ENCODE results near the gene CST3.
"Not testable (repeated sequence)": the region's sequence is repeated elsewhere in the genome, so short reads cannot be mapped to it uniquely, and the experiment has no call there.

The CST3 gene

DNA sequence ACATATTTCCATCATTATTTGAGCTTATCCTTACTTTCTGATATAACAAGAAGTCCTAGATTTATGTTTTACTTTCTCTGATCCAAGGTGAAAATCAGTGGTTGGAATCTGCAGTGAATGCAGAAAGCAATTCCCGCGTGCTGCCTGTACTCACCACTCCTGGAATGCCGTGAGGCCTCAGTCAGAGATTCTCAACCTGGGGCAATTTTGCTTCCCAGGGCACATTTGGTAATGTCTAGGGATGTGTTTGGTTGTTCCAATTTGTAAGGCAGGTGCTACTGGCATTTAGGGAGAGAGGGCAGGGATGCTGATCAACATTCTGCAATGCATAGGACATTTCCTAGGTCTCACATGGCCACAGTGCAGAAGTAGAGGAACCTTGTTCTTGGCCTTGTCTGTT lies 27.2 kb upstream of the CST3 start:
- TF ChIP-seq, protein P1, sequence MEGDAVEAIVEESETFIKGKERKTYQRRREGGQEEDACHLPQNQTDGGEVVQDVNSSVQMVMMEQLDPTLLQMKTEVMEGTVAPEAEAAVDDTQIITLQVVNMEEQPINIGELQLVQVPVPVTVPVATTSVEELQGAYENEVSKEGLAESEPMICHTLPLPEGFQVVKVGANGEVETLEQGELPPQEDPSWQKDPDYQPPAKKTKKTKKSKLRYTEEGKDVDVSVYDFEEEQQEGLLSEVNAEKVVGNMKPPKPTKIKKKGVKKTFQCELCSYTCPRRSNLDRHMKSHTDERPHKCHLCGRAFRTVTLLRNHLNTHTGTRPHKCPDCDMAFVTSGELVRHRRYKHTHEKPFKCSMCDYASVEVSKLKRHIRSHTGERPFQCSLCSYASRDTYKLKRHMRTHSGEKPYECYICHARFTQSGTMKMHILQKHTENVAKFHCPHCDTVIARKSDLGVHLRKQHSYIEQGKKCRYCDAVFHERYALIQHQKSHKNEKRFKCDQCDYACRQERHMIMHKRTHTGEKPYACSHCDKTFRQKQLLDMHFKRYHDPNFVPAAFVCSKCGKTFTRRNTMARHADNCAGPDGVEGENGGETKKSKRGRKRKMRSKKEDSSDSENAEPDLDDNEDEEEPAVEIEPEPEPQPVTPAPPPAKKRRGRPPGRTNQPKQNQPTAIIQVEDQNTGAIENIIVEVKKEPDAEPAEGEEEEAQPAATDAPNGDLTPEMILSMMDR (IDR thresholded peaks at IDR 0.05; ENCODE audit: borderline replicate concordance, control extremely low read depth, extremely low read depth, insufficient read depth, missing control alignments), result no peak
- in situ Hi-C loops (cut with MboI; ENCODE audit: low sequenced_read_pairs, unreplicated experiment), result no loop called here
- DNase-seq (ENCODE audit: low spot score), result no peak

DNA sequence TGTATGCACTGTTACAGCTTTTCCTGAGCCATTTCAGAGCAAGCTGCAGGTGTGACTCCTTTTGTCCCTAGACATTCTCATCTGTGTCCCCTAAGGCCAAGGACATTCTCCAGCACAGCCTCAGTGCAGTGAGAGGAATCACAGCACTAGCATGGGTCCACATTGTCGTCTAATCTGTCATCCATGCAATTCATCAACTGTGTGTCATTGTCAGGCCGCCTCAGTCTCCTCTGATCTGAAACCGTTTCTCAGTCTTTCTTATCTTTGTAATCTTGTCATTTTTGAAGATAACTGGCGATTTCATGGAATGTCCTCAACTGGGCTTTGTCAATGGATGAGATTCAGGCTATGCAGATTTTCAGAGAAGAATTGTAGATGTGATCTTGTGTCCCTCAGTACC lies 26.3 kb upstream of the CST3 start:
- DNase-seq (ENCODE audit: low spot score); in situ Hi-C loops (cut with MboI; ENCODE audit: low sequenced_read_pairs, unreplicated experiment): not testable (repeated sequence)

DNA sequence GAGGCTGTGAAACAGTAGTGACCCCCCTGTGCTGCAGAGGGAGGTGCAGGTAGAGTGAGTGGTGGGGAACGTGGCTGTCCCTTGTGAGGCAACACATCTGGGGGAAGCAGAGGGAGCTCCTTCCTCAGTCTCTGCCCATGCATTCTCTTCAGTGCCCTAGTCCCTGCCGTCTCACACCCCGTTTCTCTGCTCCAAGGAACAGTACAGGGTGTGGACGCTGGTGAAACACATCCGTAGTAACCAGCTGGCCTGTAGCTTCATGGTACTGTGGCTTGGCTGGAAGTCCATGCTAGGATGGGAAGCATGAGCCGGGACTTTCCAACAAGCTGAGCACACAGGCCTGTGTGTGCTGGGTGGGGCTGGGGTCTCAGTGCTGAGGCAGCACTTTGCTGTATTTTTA lies 25.4 kb upstream of the CST3 start:
- TF ChIP-seq, protein P1 (IDR thresholded peaks at IDR 0.05; ENCODE audit: borderline replicate concordance, control extremely low read depth, extremely low read depth, insufficient read depth, missing control alignments), result no peak
- in situ Hi-C loops (cut with MboI; ENCODE audit: low sequenced_read_pairs, unreplicated experiment), result no loop called here
- no peak for DNase-seq (ENCODE audit: low spot score)

DNA sequence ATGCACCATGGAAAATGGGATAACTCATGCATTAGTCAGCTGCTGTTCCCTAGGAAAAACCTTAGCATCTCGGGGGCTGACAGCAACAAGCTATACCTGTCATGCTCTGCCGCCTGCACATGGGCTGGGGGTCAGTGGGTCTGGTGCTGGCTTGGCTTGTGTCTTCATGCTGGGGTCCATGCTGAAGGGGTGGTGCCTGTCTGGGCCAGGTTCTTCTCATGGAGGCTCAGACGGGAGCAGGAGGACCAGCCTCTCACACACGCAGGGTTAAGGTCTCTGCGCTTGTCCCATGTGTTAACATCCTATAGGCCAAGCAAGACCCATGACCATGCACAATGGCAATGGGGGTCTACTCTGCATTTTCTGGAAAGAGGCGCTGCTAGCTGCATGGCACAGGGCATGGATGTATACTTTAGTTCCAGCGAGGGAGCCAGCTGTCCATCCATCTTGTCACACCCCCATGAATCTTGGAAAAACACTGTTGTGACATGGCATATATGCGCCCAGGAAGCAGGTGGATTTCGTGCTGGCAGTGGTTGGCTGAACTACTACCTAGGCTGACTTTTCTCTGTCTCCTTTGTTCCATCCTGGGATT lies 24.6 kb upstream of the CST3 start:
- in situ Hi-C loops (cut with MboI; ENCODE audit: low sequenced_read_pairs, unreplicated experiment), result no loop called here
- DNase-seq (ENCODE audit: low spot score), result no peak
- TF ChIP-seq, protein P1 (IDR thresholded peaks at IDR 0.05; ENCODE audit: borderline replicate concordance, control extremely low read depth, extremely low read depth, insufficient read depth, missing control alignments), result no peak

DNA sequence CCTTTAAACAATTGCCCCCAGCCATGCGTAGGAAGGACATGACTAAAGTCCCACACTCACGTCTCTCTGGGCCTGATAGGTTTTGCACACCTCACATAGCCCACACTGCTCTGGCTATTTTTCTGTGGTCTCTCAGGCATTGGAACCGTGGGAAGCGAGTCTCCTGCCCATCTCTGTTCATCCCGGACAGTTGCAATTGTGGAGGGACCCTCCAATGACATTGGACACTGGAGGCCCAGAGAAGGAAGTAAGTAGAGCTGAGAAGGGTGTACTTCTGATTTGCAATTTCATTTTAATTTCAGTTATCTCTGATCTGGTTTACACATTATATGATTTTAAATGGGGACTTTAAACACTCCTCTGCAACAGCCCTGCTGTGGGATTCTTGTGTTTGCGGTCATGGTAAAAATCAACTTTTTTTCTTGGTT lies 23.3 kb upstream of the CST3 start:
- no peak for DNase-seq (ENCODE audit: low spot score)
- in situ Hi-C loops (cut with MboI; ENCODE audit: low sequenced_read_pairs, unreplicated experiment), result no loop called here
- TF ChIP-seq, protein P1 (IDR thresholded peaks at IDR 0.05; ENCODE audit: borderline replicate concordance, control extremely low read depth, extremely low read depth, insufficient read depth, missing control alignments), result no peak

DNA sequence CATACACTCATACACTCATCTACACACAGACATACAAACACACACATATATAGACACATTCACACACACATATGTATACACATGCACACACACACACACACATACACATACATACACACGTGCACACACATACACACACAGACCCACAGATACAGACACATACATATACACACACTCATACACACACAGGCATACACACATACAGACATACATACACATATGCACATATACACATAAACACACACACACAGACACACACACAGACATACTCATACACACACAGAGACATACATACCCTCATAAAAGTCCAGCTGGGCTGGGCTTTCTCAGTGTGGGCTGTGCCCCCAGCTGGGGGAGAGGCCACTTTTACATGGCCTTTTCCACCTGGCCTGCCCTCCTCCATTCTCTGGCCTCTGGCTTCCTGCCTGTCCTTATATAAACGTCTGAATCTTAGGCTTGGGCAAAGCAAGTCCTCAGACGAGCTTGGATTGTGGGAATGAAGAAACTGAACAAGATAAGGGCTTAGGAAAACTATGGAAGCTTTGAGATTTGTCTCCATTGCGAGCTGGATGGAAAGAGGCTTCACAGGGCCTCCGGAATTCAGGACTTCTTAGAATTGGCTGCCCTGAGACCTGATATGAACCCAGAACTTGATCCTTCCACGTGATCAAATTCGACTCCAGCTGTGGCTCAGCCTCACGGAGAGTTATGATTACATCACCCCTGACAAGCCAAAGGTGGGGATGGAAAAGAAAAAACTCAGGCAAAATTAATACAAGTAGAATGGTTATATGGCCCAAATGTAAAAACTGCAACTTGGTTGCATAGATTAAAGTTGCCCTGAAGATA lies 22.5 kb upstream of the CST3 start:
- TF ChIP-seq, protein P1 (IDR thresholded peaks at IDR 0.05; ENCODE audit: borderline replicate concordance, control extremely low read depth, extremely low read depth, insufficient read depth, missing control alignments), result no peak
- no peak for DNase-seq (ENCODE audit: low spot score)
- in situ Hi-C loops (cut with MboI; ENCODE audit: low sequenced_read_pairs, unreplicated experiment), result no loop called here

DNA sequence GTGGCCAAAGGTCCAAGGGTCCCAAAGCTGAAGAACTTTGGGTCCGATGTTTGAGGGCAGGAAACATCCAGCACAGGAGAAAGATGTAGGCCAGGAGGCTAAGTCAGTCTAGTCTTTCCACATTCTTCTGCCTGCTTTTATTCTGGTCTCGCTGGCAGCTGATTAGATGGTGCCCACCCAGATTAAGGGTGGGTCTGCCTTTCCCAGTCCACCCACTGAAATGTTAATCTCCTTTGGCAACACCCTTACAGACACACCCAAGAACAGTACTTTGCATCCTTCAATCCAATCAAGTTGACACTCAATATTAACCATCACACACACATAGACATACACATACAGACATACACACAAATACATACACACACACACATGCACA lies 21.8 kb upstream of the CST3 start:
- DNase-seq (ENCODE audit: low spot score); in situ Hi-C loops (cut with MboI; ENCODE audit: low sequenced_read_pairs, unreplicated experiment): not testable (repeated sequence)

Data from GM13976 (cell line).